HepG2 (cell line): ENCODE measurements around the gene ZFYVE27. TPM values are rescaled to one million over a fixed set of nuclear protein-coding genes. Genes with fewer than 3 reads are reported as not detected.

Experiments
- ATAC-seq: fragments of 200-7000 bp; cut with Tn5 transposase; 3 replicates; pipeline ENCODE4 v1.9.1; 2020; ENCODE audit warnings: mild to moderate bottlenecking, moderate library complexity
- BruUV-seq: library from RNA; stranded (reverse); fragments of 400-500 nt; replicated peaks from 2 replicates; lab custom pipeline; 2021; lab: Mats Ljungman, UMichigan
- CTCF ChIA-PET: fragments of 300-600 bp; formaldehyde crosslinking; extraction: SDS; loops from one replicate; lab custom pipeline; 2021; ENCODE audit warnings: low total read pairs, inconsistent platforms, low intra/inter-chr PET ratio; lab: Yijun Ruan, JAX
- POLR2A ChIA-PET: fragments of 350-600 bp; sonication (Branson Sonifier 250); formaldehyde crosslinking; loops from one replicate; lab custom pipeline; 2020; ENCODE audit warnings: antibody characterized with exemption, inconsistent platforms; lab: Yijun Ruan, JAX
- DNase-seq: peaks from one replicate; pipeline ENCODE4 v3.0.0-alpha.2; 2015; ENCODE audit warnings: low spot score
- FAIRE-seq: peaks from 3 replicates; lab custom pipeline; 2011; peaks lifted over from hg19 to GRCh38; lab: Jason Lieb, UNC
- H2AFZ ChIP-seq: one replicate; pipeline ENCODE4 v1.6.1; 2011; ENCODE audit warnings: low read length, inconsistent platforms
- H3K27ac ChIP-seq: fragments of 300-600 bp; 3 replicates; pipeline ENCODE4 v1.8.0; 2011; ENCODE audit warnings: mixed run types, mild to moderate bottlenecking, mixed read lengths, low read length, inconsistent platforms; ENCODE audit not compliant: insufficient read depth; ENCODE audit errors: extremely low read length
- H3K27me3 ChIP-seq, 2 experiments: fragments of 200-600 bp in 1 of 2; 2 replicates in 1 of 2; 3 replicates in 1 of 2; pipeline versions ENCODE4 v1.6.0 to v1.8.0; 2011; ENCODE audit warnings: low read length in 2 of 2, mild to moderate bottlenecking in 2 of 2, moderate library complexity in 2 of 2, inconsistent platforms in 1 of 2; ENCODE audit not compliant: insufficient read depth in 2 of 2, control insufficient read depth in 1 of 2
- H3K36me3 ChIP-seq, 2 experiments: fragments of 200-600 bp in 1 of 2; replicated peaks in 1 of 2; 2 replicates in 1 of 2; 3 replicates in 1 of 2; pipeline versions ENCODE4 v1.5.1 to v1.8.0; 2011; ENCODE audit warnings: low read length in 2 of 2, inconsistent platforms in 1 of 2; ENCODE audit not compliant: insufficient read depth in 2 of 2, control insufficient read depth in 1 of 2
- H3K4me1 ChIP-seq: 2 replicates; pipeline ENCODE4 v1.5.1; 2012; ENCODE audit warnings: low read length, inconsistent platforms; ENCODE audit not compliant: insufficient read depth
- H3K4me2 ChIP-seq: 2 replicates; pipeline ENCODE4 v1.6.0; 2011; ENCODE audit warnings: low read depth, low read length, inconsistent platforms
- H3K4me3 ChIP-seq, 3 experiments: fragments of 200-600 bp in 1 of 3; sonication (generic), shearing (Covaris generic) in 1 of 3; replicated peaks in 1 of 3; 2 replicates each; pipeline ENCODE4 v1.5.1; 2011 to 2016; ENCODE audit warnings: low read length in 3 of 3, inconsistent platforms in 2 of 3, low read depth in 2 of 3, mild to moderate bottlenecking in 2 of 3, control low read depth in 1 of 3, mixed read lengths in 1 of 3; ENCODE audit not compliant: insufficient read depth in 1 of 3
- H3K79me2 ChIP-seq: one replicate; pipeline ENCODE4 v1.6.1; 2011; ENCODE audit warnings: low read length, inconsistent platforms; ENCODE audit not compliant: insufficient read depth
- H3K9ac ChIP-seq: 2 replicates; pipeline ENCODE4 v1.6.0; 2011; ENCODE audit warnings: mild to moderate bottlenecking, low read depth, low read length, inconsistent platforms; ENCODE audit not compliant: insufficient read depth
- H3K9me3 ChIP-seq: 2 replicates; pipeline ENCODE4 v1.5.1; 2012; ENCODE audit warnings: mild to moderate bottlenecking, low read length
- H4K20me1 ChIP-seq: 2 replicates; pipeline ENCODE4 v1.6.0; 2011; ENCODE audit warnings: inconsistent platforms, mild to moderate bottlenecking, low read length, moderate library complexity; ENCODE audit not compliant: insufficient read depth
- ARNT2 ChIP-seq: sonication (generic); formaldehyde crosslinking; IDR thresholded peaks from 2 replicates; pipeline ENCODE4 v1.8.0; 2022; ENCODE audit warnings: mild to moderate bottlenecking, low read depth, missing genetic modification reagents, moderate library complexity
- BHLHE40 ChIP-seq: IDR thresholded peaks from 2 replicates; pipeline ENCODE4 v1.6.1; 2011; ENCODE audit warnings: low read length, improper control_type of control experiment
- FOXA3 ChIP-seq: IDR thresholded peaks from 2 replicates; pipeline ENCODE4 v1.6.1; 2016; ENCODE audit warnings: missing genetic modification reagents, missing compliant biosample characterization
- GTF2F1 ChIP-seq: fragments of 150-350 bp; IDR thresholded peaks from 2 replicates; pipeline ENCODE4 v1.6.1; 2014; ENCODE audit warnings: low read length
- HOXA3 ChIP-seq: sonication (generic); formaldehyde crosslinking; IDR thresholded peaks from 2 replicates; pipeline ENCODE4 v1.5.0; 2020; ENCODE audit warnings: missing genetic modification reagents
- MTA3 ChIP-seq: sonication (generic); formaldehyde crosslinking; IDR thresholded peaks from 2 replicates; pipeline ENCODE4 v1.4.0; 2020; ENCODE audit warnings: missing genetic modification reagents
- NCOA2 ChIP-seq: sonication (generic); formaldehyde crosslinking; IDR thresholded peaks from 2 replicates; pipeline ENCODE4 v1.8.0; 2022; ENCODE audit warnings: inconsistent platforms
- PRMT3 ChIP-seq: sonication (generic); formaldehyde crosslinking; IDR thresholded peaks from 2 replicates; pipeline ENCODE4 v1.8.1; 2022; ENCODE audit warnings: low read depth, mild to moderate bottlenecking, moderate library complexity, missing genetic modification reagents, borderline replicate concordance
- SMARCE1 ChIP-seq: fragments of 450-650 bp; IDR thresholded peaks from 2 replicates; pipeline ENCODE4 v1.6.1; 2017; ENCODE audit warnings: borderline replicate concordance
- ZBTB7A ChIP-seq: sonication (generic); formaldehyde crosslinking; IDR thresholded peaks from 2 replicates; pipeline ENCODE4 v1.8.0; 2022; ENCODE audit warnings: mild to moderate bottlenecking, missing genetic modification reagents
- ZFP36L2 ChIP-seq: sonication (generic); formaldehyde crosslinking; IDR thresholded peaks from 2 replicates; pipeline ENCODE4 v1.4.0; 2020; ENCODE audit warnings: missing genetic modification reagents
- ZNF44 ChIP-seq: sonication (generic); formaldehyde crosslinking; IDR thresholded peaks from 2 replicates; pipeline ENCODE4 v1.5.1; 2020; ENCODE audit warnings: mild to moderate bottlenecking, missing genetic modification reagents
- ZNF546 ChIP-seq: sonication (generic); formaldehyde crosslinking; conservative IDR thresholded peaks from 2 replicates; pipeline ENCODE4 v1.8.1; 2023; ENCODE audit warnings: mild to moderate bottlenecking, missing genetic modification reagents
- WGBS: methylation state at CpG from one replicate; pipeline ENCODE4 v1.1.6; 2017; ENCODE audit warnings: low lambda C conversion rate; 5-methylcytosine and 5-hydroxymethylcytosine counted together
- in situ Hi-C: cut with HindIII; loops from 2 replicates; pipeline ENCODE4 v1.10.0; 2017; ENCODE audit warnings: low pct_unique_long_range_greater_than_20kb; ENCODE audit not compliant: extremely low pct_ligation_motif_present
- intact Hi-C: fragments of 100-400 bp; cut with micrococcal nuclease; formaldehyde crosslinking; loops from one replicate; pipeline ENCODE4 v1.10.0; 2022; ENCODE audit not compliant: unreplicated experiment
- polyA plus RNA-seq, 8 experiments: library from polyadenylated mRNA; depleted of rRNA in 3 of 8; stranded (reverse) in 7 of 8; unstranded in 1 of 8; fragments of >200 nt; fragmentation: Illumina TruSeq in 4 of 8; extraction: Trizol in 4 of 8; gene quantifications; 2 replicates each; pipeline versions ENCODE4 v1.2.1 to v1.2.3, GENCODE V29; 2011 to 2016; ENCODE audit warnings: low read depth in 4 of 8, missing spikeins in 1 of 8, mixed read lengths in 1 of 8; ENCODE audit not compliant: insufficient read depth in 1 of 8
- total RNA-seq, 5 experiments: library from RNA; depleted of rRNA; stranded (reverse); fragments of >200 nt; fragmentation: Illumina TruSeq; extraction: Trizol; gene quantifications; 2 replicates each; pipeline ENCODE4 v1.2.3, GENCODE V29; 2016; ENCODE audit warnings: low read depth in 1 of 5
- TF ChIP-seq, protein P1 (sequence below): sonication (generic); formaldehyde crosslinking; IDR thresholded peaks from 2 replicates; pipeline ENCODE4 v1.4.0; 2020; ENCODE audit warnings: mild to moderate bottlenecking, missing genetic modification reagents
- TF ChIP-seq, protein P2 (sequence below): sonication (generic); formaldehyde crosslinking; IDR thresholded peaks from 2 replicates; pipeline ENCODE4 v1.4.0; 2020; ENCODE audit warnings: missing genetic modification reagents
- TF ChIP-seq, protein P3 (sequence below): sonication (generic); formaldehyde crosslinking; IDR thresholded peaks from 2 replicates; pipeline ENCODE4 v1.8.0; 2022; ENCODE audit warnings: mild to moderate bottlenecking, missing genetic modification reagents, borderline replicate concordance

Gene ZFYVE27
- total and polyA plus RNA-seq, 2 of the 13 experiments (the other 11 are each of a cell fraction or from before 2014, with no cell fraction given), result 19.7 to 20.5 TPM

DNA sequence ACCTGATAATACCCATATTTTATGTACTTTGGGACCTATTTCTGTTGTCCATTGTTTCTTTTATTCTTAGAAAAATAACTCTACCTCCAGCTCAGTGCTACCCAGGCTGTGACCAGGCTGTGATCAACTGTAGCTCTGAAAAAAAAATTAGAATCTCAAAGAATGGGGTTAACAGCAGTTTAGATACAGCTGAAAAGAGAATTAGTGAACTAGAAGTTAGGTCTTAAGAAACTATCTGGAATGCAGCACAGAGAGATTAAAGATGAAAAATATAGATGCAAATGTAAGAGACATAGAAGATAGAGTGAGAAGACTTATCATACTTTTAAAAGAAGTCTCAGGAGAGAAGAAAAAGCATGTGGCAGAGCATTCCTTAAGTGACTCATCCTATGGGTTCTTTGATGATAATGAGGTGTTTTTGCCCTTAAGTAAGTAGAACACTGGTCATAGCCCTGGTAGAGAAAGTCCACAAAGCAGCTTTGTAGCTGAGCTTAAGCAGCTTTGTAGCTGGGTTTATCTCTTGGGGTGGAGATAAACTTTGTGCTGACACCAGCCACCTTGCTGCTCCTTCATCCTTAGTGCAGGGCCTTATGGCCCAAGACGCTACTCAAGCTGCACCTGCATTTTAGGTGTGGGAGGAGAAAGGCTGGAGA is 62.2 kb downstream of the ZFYVE27 start:
- FAIRE-seq, result no peak

DNA sequence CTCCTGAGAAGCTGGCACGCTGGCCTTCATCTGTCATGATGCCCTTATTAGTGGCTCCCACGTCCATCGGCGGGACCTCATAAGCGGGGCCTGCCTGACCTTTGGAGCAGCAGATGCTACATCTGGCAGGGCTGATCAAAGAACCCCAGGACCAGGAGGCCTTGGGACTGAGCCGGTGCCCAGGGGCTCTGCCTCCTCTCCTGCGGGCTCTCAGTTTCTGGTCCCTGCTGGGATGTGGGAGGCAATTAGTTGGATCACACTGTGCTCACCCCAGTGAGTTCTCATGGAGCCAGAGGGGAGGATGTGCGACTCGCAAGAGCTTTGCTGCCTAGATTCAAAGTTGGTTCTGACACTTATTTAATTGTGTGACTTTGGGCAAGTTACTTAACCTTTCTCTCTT is 63.5 kb downstream of the ZFYVE27 start:
- H3K27me3 ChIP-seq, result peaks cover 3 to 23% of the 10 kb centered on the region in 2 experiments; a peak in 4 of 5 replicates
- no TSS peak for BruUV-seq
- POLR2A ChIA-PET, result no interaction called here
- WGBS, result 0% methylated on average over 4 of the region's 9 CpGs
- CTCF ChIA-PET, result no interaction called here
- no peaks in the 10 kb centered on the region for H4K20me1 ChIP-seq
- intact Hi-C loops (no loop called here), in situ Hi-C loops (no loop called here)
- ATAC-seq (no peak), DNase-seq (no peak), FAIRE-seq (no peak)
- no peak overlapping the region for H3K4me2 ChIP-seq
- no peaks in the 10 kb centered on the region for H3K4me1 ChIP-seq
- no peak overlapping the region for H2AFZ ChIP-seq
- H3K27ac ChIP-seq, result no peak overlapping the region
- no peaks in the 10 kb centered on the region for H3K36me3 ChIP-seq
- H3K9ac ChIP-seq, result no peak overlapping the region
- H3K79me2 ChIP-seq, result no peaks in the 10 kb centered on the region
- no peaks in the 10 kb centered on the region for H3K9me3 ChIP-seq
- H3K4me3 ChIP-seq, result no peak overlapping the region
- TF ChIP-seq ZBTB7A (CRISPR knock-in tag), result no peak
- TF ChIP-seq NCOA2 (CRISPR knock-in tag), result no peak
- no peak for TF ChIP-seq HOXA3 (CRISPR knock-in tag)
- TF ChIP-seq, protein P1, sequence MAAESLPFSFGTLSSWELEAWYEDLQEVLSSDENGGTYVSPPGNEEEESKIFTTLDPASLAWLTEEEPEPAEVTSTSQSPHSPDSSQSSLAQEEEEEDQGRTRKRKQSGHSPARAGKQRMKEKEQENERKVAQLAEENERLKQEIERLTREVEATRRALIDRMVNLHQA (CRISPR knock-in tag), result no peak
- no peak for TF ChIP-seq ZNF546 (CRISPR knock-in tag)
- TF ChIP-seq ZFP36L2 (CRISPR knock-in tag), result no peak
- no peak for TF ChIP-seq ARNT2 (CRISPR knock-in tag)
- no peak for TF ChIP-seq GTF2F1
- TF ChIP-seq BHLHE40, result no peak
- TF ChIP-seq PRMT3 (CRISPR knock-in tag), result no peak
- no peak for TF ChIP-seq SMARCE1
- TF ChIP-seq, protein P2, sequence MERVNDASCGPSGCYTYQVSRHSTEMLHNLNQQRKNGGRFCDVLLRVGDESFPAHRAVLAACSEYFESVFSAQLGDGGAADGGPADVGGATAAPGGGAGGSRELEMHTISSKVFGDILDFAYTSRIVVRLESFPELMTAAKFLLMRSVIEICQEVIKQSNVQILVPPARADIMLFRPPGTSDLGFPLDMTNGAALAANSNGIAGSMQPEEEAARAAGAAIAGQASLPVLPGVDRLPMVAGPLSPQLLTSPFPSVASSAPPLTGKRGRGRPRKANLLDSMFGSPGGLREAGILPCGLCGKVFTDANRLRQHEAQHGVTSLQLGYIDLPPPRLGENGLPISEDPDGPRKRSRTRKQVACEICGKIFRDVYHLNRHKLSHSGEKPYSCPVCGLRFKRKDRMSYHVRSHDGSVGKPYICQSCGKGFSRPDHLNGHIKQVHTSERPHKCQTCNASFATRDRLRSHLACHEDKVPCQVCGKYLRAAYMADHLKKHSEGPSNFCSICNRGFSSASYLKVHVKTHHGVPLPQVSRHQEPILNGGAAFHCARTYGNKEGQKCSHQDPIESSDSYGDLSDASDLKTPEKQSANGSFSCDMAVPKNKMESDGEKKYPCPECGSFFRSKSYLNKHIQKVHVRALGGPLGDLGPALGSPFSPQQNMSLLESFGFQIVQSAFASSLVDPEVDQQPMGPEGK (CRISPR knock-in tag), result no peak
- TF ChIP-seq ZNF44, result no peak
- TF ChIP-seq FOXA3, result no peak

More for the DNA sequence above, 62.2 kb downstream of the ZFYVE27 start:
- no peak overlapping the region for H2AFZ ChIP-seq
- H3K27me3 ChIP-seq, result peaks cover 3 to 25% of the 10 kb centered on the region in 2 experiments; a peak in 3 of 5 replicates
- in situ Hi-C loops, result no loop called here
- ATAC-seq (no peak), DNase-seq (no peak)
- H3K4me1 ChIP-seq, result no peaks in the 10 kb centered on the region
- intact Hi-C loops, result no loop called here
- H3K4me2 ChIP-seq, result no peak overlapping the region
- H4K20me1 ChIP-seq, result no peaks in the 10 kb centered on the region
- no peak overlapping the region for H3K4me3 ChIP-seq
- no peak overlapping the region for H3K9ac ChIP-seq
- 0% methylated on average over 1 of the region's 1 CpG for WGBS
- TF ChIP-seq, protein P3, sequence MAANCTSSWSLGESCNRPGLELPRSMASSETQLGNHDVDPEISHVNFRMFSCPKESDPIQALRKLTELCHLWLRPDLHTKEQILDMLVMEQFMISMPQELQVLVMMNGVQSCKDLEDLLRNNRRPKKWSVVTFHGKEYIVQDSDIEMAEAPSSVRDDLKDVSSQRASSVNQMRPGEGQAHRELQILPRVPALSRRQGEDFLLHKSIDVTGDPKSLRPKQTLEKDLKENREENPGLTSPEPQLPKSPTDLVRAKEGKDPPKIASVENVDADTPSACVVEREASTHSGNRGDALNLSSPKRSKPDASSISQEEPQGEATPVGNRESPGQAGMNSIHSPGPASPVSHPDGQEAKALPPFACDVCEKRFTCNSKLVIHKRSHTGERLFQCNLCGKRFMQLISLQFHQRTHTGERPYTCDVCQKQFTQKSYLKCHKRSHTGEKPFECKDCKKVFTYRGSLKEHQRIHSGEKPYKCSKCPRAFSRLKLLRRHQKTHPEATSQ (CRISPR knock-in tag), result no peak
- TF ChIP-seq MTA3, result no peak
- POLR2A ChIA-PET, result no interaction called here
- H3K36me3 ChIP-seq, result no peaks in the 10 kb centered on the region
- no TSS peak for BruUV-seq
- H3K27ac ChIP-seq, result no peak overlapping the region
- no peaks in the 10 kb centered on the region for H3K79me2 ChIP-seq
- CTCF ChIA-PET, result no interaction called here
- H3K9me3 ChIP-seq, result no peaks in the 10 kb centered on the region
